ENCODE measurements around the gene ZNF358.

- TF ChIP-seq CTCF (conservative IDR thresholded peaks at IDR 0.05 in 1 of 2, IDR thresholded peaks at IDR 0.05 in 1 of 2; ENCODE audit: extremely low read depth in 1 of 2, insufficient read depth in 1 of 2, low read depth in 1 of 2, low read length in 2 of 2) (no peak), EZH2 (IDR thresholded peaks at IDR 0.05; ENCODE audit: borderline replicate concordance, low read length) (no peak)
These were observed 35.5 kb upstream of the ZNF358 start for GRCh38 chr19:7480222-7480969.
